ENCODE results near the gene CLEC4F.

The CLEC4F gene

DNA sequence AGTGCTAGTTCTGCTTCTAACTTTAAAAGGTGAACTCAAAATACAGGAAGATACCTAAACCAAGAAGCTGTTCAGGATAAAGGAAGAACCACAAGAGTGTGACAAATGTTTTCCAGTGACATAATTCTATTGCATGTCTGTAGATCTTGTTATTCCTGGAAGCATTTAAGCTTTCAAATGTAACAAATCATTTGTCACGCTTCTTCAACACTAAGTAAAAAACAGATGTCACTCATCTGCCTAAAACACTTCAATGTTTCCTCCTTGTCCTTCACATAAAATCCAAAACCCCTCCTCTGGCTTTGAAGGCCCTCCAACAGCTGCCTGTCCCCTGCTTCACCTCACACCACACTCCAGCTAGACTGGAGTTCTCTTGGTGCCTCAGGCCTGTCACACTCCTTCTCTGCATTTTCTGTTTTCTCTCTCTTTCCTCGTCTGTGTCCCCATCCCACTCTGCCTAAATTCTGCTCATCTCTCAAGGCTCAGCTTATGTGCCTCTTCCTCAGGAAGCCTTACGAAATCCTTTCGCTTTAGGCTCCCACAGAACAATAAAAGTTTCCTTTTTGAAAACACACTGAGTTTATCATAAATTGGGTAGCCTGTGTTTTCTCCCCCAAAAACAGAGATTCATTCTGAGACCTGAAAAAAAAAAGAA lies 6.4 kb upstream of the CLEC4F start:
- TF ChIP-seq ZFX (IDR thresholded peaks at IDR 0.05) (no peak), CTCF (conservative IDR thresholded peaks at IDR 0.05) (no peak)
- H3K27ac ChIP-seq: no peak overlapping the region

DNA sequence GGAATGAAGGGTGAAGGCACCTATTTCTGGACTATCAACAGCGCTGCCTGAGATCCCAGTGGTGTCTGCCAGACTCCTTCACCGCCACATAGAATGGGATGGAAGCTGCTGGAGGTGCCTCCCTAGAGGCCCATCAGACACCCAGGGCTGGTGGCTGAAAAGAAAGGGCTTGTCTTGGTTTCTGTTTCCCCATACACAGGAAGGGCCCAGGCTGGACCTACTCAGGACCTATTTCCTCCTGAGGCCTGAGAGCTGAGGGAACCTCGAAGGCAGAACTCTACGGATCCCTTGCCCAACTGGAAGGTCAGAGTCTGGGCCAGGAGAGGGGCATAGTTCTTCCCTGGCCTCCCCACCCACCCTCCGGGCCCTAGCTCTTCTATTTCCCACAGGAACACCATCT lies 2.9 kb upstream of the CLEC4F start:
- no peak for TF ChIP-seq CTCF (conservative IDR thresholded peaks at IDR 0.05)
- no peak for TF ChIP-seq ZFX (IDR thresholded peaks at IDR 0.05)

DNA sequence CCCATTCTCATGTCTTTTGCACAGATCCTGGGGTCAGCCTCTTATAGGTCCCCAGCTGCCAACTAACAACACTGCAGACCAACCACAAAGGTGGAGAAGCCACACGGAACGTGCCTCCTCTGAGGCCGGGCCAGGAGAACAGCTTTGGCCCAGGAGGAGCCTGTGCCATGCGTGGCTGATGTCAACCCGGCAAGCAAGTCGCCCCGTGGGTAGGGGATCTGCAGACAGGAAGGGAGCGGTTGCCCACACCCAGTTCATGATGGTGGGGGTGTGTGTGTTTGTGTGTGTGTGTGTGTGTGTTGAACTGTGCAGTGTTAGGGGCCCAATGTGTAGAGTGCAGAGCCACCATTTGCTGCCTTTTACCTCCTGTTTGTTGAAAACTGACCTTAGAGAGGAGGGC lies 2.4 kb upstream of the CLEC4F start:
- no peak for TF ChIP-seq CTCF (conservative IDR thresholded peaks at IDR 0.05)
- TF ChIP-seq ZFX (IDR thresholded peaks at IDR 0.05): no peak
- no peak overlapping the region for H3K27ac ChIP-seq

More for the DNA sequence above, 2.9 kb upstream of the CLEC4F start:
- H3K27ac ChIP-seq: no peak overlapping the region

DNA sequence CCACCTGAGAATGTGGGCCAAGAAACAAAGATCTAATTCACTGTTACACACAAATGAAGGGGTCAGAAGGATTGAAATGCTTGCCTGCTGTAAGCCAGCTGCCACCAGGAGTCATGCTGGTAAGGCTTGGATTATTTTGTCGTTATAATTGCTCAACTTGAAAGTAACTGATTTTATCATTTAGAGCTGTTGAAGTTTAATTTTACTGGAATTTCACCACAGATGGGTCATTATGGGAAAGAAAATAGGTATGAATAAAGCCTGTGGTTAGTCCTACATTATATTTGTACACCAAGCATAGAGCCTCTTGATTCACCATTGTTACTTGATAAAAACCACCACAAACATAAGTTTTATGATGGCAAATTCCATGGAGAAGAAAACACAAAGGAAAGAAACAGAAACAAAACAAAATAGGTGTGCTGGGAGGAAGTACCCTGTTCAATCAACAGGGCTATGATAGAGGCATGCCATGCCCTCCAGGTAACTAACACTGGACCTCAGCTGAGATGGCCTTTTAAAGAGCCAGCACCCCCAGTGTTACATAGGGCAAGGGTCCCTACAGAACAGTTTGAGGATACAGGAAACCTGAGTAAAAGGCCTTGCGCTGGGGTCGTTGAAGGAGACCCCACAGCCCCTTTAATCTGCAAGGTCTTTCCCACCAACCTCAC lies 3.0 kb downstream of the CLEC4F start:
- no peak overlapping the region for H3K27ac ChIP-seq
- TF ChIP-seq ZFX (IDR thresholded peaks at IDR 0.05) (no peak), CTCF (conservative IDR thresholded peaks at IDR 0.05) (no peak)

GRCh38 chr2:70816726-70817125 lies 3.7 kb downstream of the CLEC4F start:
- no peak overlapping the region for H3K27ac ChIP-seq
- TF ChIP-seq CTCF (conservative IDR thresholded peaks at IDR 0.05): no peak
- TF ChIP-seq ZFX (IDR thresholded peaks at IDR 0.05): no peak

DNA sequence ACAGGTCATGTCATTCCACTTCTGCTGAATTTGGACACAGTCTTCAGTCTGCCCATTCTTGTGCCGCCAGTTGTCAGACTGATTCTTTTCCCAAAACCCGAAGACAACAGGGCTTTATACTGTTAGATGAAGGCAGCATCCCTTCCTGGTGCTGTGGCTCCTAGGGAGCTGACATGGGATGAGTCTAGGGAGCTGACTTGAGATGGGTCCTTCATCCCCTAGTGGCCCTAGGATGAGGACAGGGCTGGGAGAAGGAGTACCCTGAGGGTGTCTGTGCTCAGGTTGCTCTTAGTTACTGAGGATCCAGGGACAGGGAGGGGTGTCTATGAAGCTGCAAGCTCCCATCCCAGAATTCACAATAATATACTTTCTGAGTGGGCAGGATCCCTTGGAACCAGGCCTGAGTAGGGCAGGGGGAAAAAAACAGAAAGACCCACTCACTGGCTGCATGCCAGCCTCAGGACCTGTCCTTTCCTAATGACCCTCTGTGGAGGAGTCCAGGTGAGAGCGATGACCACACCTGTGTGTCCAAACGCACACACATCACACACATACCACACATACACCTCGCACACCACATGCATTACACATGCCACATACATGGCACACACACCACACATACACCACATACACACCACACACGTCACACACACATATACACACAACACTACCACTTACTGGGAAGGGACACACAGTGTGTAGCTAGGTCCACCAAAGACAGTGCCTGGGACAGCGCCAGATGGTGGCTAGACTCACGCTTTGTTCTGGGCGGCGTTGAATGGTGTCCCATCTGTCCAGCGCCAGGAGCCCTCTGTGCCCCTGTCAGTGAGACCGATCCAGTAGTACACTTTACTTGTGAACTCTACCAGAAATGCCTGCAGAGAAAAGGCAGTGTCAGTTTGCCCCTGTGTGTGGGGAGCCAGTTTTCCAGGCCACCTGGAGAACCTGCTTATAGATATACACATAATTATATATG lies 11.1 kb downstream of the CLEC4F start:
- no peak overlapping the region for H3K27ac ChIP-seq
- no peak for TF ChIP-seq ZFX (IDR thresholded peaks at IDR 0.05)
- TF ChIP-seq CTCF (conservative IDR thresholded peaks at IDR 0.05): no peak

- TF ChIP-seq ZFX (IDR thresholded peaks at IDR 0.05) (no peak), CTCF (conservative IDR thresholded peaks at IDR 0.05) (no peak)
- H3K27ac ChIP-seq: no peak overlapping the region
These were observed 12.6 kb downstream of the CLEC4F start for GRCh38 chr2:70807828-70808118.

Measured in C4-2B (cell line).